Measurements from ENCODE around the gene CBS. TPM values are rescaled to one million over a fixed set of nuclear protein-coding genes. Genes with fewer than 3 reads are reported as not detected.
"Not testable (repeated sequence)": the region's sequence is repeated elsewhere in the genome, so short reads cannot be mapped to it uniquely, and the experiment has no call there.

The CBS gene
- polyA plus RNA-seq, 1 donor: 5.0 TPM

DNA sequence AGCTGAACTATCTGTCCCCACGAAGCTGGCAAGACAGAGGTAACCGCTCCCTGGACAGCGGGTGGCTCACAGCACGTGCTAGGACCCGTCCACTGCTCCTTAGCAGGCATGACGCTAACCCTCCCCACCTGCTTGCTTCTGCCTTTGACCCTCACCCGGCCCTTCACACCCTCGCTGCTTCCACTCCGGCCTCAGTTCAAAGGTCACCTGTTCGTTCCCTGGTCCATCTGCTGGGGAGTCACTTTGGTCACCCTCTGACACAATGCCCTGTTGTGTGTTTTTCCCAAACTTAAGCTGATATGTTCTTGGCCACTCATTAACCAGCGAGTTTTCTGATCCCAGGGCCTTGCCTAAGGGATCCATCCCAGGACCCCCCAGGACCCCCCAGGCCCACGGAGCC, 7.6 kb downstream of the CBS start:
- DNase-seq (ENCODE audit: low read depth): not testable (repeated sequence)

DNA sequence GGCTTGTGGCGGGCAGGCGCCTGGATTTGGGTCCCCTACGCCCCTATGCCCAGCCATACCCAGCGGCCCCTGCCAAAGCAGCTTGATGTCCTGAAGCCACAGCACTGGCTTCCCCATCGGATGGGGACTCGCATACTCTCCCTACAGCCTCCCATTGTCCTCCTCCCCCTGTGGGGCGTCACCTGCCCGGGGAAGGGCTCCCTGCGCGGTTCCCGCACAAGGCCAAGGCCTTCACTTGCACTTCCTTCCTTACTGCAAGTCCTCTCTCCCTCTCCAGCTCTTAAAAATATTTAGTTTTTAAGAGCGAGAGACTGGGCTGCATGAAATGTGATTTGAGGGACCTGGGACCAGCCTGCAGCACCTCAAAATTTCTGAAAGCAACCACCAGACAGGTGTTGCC, 8.9 kb downstream of the CBS start:
- DNase-seq (ENCODE audit: low read depth): not testable (repeated sequence)

DNA sequence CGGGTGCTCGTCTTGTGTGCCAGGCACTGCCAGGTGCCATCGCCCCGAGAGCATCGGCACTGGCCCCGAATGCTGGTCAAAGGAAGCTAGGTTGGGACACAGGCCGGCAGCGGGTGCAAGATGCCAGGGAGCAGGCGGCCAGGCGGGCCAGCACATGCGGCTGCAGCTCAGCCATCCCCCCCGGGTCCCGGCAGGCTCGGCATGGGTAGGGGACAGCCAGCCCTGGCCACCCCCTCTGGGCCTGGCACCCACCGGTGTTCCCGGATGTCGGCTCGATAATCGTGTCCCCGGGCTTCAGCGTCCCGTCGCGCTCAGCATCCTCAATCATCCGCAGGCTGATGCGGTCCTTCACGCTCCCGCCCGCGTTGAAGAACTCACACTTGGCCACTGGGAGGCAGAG, 9.6 kb downstream of the CBS start:
- DNase-seq (ENCODE audit: low read depth): not testable (repeated sequence)

DNA sequence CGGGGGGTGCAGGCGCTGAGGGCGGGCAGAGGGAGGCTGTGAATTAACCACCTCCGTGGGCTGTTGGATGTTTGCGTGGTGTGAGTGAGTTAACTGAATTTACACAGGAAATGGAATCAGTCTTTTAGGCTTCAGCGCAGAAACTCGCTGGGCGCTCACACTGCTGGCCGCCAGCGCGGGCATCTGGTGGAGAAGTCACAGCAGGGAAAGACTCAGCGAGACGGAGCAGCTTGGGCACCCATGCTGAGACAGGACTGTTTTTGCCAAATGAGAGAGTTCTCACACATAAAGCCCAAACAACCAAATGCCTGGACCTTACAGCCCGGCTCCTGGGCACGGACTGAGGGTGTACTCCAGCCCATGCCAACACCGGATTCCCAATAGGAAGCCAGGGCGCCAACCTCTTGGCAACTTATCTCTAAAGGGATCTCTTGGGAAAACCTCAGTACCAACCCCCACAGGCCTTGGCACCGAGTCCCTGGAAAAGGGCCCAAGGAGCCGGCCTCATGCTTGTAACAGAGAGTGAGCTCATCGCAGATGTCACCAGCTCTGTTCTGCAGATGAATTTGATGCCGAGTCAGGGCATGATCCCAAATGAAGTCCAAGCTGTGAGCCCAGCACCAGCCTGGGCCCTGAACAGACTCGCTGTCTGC, 11.2 kb downstream of the CBS start:
- not testable (repeated sequence) for DNase-seq (ENCODE audit: low read depth)

DNA sequence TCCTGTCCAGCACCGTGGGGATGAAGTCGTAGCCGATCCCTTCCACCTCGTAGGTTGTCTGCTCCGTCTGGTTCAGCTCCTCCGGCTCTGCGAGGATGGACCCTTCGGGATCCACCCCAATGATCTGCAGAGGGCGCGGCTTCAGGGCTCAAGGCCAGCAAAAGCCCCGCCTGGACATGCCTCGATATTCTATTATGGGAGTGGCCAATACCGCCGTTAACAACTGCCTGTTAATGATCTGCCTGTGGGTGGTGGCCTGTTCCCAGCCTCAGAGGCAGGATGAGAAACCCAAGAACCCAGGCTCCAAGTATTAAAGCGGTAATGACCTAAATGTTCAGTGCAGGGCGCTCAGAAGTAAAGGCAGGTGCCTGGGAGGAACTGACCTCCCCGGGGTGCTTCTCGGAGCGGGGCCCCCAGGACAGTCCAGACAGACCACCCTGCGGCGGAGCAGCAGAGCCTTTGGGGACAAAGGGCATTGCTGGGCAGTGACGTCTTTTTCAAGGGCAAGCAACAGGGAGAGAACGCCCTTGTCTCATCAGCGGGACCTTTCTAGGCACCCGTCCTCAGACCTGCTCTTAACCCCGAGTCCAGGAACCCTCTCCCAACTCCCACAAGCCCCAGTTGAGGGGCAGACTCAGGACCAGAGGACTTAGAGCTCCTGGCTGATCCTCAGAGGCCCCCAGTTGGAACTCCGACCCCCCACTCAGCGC, 12.5 kb downstream of the CBS start:
- not testable (repeated sequence) for DNase-seq (ENCODE audit: low read depth)

DNA sequence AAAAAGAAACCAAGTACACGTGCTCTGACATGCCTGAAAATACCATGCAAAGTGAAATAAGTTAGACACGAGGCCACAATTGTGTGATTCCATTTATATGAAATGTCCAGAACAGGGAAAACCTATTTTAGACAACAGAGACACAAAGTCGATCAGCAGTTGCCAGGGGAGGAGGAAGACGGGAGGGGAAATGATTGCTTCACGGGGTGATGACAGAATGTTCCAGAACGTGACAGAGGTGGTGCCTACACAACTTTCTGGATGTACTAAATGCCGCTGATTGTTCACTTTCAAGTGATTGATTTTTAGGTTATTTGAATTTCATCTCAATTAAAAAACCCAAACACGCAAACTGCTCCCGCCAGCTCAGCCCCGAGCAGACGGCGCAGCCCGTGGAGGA, 22.5 kb downstream of the CBS start:
- not testable (repeated sequence) for DNase-seq (ENCODE audit: low read depth)

DNA sequence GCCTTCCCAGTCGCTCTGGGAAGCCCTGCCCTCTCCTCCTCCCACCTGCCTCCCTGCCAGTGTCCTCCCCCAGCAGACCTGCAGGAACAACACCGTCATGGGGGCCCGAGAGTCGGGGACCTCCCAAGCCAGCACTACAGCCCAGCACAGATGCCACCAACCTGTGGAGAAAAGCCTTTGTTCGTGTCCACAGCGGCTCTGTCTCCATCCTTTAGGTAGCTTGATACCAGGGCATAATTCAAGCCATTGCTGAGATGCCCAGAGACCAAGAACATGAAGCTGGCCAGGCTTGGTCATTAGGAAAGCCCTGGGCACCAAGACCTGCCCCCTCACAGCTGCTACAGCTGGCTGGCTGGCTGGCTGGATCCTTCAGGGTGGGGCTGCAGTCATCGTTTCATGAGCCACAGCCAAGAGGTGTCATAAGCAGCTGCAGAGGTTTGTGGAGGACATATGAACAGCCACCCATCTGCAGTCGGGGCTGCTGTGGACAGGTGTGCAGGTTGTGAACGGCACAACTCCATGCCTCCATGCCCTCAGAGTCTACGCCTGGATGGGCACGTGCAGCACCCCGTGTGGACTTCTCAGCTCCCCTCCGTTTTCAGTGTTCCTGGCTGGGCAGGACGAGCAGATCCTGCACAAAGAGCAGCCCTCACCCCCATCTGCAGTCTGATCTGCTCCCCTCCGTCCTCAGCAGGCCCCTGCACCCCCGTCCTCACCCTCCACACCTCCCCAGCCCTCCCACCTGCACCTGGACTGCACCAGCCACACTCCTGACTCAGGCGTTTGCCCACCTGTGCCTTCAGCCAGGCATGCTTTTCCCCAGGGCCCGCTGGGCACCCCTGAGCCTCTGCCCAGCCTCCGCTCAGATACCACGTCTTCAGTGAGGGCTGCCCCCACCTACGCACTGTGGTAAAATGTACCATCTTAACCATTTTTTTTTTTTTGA, 29.5 kb downstream of the CBS start:
- not testable (repeated sequence) for DNase-seq (ENCODE audit: low read depth)

DNA sequence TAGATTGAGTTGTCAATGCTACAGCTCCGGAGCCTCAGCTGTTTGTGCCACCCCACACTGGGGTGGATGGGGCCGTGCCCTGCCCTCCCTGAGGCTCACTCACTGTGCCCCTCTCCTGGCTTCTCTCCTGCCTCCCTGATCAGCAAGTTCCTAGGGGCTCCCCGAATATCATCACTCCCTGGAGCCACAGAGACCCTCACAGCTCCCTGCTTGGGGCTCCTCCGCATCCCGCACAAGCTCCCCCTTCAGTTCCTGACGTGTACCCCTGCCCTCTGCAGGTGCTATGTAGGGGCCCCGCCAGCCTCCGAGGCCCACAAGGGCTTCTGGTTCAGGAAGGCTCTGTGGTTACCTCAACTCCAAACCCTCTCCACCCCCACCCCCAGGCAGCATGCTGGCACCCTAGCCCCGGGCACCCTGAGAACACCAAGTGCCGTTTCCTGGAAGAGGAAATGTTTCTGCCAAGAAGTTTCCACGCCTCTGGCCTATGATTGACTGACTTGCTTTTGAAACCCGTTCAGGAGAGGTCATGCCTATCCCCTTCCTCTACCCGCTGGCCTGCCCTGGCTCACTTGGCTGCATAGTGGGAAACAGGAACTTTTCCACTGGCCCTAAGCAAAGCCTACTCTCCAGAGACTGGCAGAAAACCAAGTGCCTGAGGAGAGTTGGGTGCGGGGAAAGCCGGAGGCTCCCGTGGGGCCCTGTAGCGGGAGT, 30.3 kb downstream of the CBS start:
- DNase-seq (ENCODE audit: low read depth): not testable (repeated sequence)

DNA sequence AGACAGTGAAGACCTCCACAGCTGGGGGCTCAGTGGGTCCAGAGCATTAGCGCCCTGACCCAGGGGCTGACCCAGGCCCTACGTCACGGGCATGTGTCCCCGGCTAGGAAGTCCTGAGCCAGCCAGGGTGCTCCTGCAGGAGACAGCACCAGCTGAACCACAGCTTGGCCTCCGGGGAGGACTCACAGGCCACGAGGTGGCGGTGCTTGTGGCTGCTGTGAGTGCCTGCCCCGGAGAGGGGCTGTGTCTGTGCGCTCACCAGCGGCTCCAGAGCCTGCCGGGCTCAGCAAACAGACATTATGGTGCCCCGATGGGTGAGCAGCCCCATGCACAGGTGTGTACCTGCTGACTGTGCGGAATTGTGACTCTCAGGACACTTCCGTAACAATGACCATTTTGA, 31.1 kb downstream of the CBS start:
- DNase-seq (ENCODE audit: low read depth): not testable (repeated sequence)

DNA sequence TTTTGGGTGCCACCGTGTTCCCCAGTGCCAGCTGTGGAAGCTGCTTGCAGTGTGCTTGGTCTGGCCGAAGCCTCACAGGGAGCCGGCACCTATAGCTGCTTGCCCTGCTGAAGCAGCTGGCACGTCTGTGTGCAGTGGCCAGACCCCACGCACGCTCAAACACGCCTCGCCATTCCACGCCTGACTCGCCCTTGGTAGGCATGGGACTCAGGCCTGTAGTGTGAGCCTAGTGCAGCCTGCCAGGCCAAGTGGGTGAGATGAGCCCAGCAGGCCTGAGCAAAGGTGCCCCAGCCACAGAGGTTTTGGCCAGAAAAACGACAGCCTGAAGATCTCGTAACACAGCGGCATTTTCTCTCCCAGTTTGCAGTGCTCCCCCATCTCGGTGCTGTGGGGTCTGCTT, 32.3 kb downstream of the CBS start:
- DNase-seq (ENCODE audit: low read depth): not testable (repeated sequence)

DNA sequence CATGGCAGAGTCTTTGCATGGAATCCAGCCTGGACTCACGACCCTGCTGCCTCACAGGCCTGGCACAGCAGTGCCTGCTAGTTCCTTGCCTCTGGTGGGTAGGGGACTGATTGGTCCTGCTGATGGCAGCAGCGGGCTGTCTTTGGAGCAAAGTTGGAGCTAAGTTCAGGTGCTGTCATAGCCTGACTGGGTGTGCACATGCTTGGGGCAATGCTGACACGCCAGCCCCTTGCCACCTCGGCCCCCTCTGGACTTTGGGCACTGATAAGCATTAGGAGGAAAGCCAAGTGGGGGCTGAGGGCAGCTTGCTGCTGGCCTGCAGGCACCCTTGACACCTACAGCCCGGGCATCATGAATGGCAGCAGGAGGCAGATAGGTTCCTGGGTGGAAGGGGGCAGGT, 33.5 kb downstream of the CBS start:
- DNase-seq (ENCODE audit: low read depth): not testable (repeated sequence)

DNA sequence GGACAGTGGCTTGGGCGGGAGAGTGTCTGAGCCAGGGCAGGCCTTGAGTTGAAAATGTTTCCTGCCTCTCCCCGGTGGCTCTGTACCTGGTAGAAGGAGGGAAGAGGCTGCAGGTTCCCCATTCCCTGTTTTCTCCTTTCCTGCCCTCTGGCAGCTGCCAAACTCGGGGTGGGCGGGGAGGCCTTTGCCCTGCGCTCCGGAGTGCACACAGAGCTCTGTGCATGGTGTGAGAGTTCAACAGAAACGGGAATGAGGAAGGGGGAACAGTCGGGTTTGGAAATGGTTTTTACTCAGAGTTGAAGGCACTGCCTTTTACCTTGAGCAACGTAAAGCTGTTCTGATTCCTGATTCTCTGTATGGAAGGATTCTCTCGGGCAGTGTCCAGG, 37.0 kb downstream of the CBS start:
- DNase-seq (ENCODE audit: low read depth): not testable (repeated sequence)

DNA sequence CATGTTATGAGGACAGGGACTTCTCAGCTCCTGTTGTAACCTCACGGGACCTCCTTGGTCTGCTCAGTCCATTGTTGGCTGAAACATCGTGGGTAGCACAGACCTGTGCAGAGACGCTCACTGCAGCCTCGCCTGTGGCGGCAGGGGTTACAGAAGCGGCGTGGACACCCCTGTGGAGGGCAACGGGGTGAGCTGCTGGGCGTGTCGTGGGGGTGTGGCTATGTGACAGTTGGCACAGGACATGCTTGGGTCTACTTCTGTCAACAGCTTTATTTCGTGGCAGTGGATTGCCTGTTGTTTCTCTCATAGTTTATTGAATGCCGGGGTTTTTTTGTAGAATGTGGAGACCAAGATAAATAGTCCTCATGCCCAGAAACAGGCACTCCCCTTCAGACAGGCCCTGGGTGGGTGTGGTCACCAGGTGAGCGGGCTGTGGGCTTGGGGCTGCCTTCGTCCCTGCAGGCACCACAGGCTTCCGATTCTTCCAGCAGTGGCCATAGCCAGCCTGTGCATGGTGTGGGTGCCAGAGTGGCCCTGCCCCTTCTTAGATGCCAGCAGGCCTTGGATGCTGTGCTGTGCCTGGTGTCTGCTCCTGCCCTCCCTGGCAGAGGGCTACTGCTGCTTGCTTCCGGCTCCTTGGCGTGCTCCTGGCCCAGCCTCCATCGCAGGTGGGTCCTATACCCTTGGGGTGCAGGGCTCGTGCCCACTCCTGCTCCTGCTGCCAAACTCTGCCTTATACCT, 37.5 kb downstream of the CBS start:
- DNase-seq (ENCODE audit: low read depth): not testable (repeated sequence)

DNA sequence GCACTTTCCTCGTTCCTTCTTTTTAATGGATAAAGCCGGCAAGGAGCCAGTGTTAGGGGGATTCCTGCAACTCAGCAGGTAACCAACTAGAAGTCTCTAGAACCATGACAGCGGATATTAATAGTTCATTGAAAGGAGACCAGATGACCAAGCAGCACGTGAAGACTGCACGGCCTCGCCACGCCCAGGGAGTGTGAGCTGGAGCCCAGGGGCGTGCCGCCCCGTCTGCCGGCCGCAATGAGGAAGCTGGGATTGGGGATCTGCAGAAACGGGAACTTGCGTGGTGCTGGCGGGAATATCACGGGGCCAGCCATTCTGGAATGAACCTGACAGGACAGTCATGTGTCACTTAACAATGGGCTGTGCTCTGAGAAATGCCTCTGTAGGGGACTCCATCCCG, 38.7 kb downstream of the CBS start:
- not testable (repeated sequence) for DNase-seq (ENCODE audit: low read depth)

DNA sequence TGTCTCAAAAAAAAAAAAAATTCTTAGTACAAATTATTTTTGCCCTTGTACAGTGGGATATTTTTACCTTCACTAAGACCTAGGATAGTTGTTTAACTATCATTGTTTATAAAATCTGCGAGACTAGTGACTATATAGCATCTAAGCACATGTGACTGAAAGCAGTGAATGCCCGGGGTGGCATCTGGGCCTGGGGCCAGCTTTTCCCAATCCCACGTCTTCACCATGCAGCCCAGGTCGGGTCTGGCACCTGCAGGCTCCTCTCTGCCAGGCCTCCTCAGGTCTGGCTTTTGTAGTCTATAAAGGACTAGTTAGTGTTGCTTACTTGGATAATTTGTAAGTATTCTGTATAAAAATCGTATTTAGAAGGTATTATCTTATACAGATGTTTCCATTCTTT, 40.8 kb downstream of the CBS start:
- DNase-seq (ENCODE audit: low read depth): no peak

DNA sequence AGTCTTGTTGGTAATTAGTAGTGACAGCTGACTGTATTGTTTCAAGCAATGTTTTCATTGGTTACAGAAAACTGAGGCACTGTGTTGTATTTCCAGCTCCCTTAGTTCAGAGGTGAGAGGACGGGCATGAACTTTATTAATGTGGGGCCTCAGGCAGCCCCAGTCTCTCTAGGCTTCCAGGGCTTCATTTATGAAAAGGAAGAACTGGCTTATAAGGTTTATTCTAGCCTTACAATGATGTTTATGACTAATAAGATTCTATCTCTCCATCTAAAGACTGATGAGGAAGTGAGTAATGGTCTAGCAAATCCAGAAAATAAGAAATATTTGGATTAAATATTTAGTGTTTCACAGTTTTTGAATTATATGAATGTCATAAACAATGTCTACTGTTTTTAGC, 41.5 kb downstream of the CBS start:
- no peak for DNase-seq (ENCODE audit: low read depth)

DNA sequence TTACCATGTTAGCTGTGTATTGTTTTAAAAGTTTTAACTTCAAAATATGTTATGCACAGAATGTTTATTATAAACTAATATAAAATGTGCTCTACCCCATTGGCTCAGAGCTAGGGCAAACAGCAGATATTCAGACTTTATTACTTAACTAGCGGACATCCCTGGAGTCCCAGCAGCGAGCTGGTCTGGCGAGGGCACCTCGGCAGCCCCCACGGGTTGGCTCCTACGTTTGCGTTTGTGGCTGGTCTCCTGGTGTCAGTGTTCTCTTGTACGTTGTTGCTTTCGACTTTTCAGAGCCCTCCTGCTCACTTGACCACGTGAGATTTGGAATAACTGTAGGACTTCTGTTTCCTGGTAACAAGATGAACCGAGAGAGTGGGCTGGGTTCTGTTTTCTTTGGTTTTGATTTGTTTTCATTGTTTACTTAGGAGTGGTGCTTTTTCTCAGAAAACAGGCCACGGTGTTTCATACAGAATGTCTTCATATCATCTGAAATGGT, 44.5 kb downstream of the CBS start:
- DNase-seq (ENCODE audit: low read depth): no peak

DNA sequence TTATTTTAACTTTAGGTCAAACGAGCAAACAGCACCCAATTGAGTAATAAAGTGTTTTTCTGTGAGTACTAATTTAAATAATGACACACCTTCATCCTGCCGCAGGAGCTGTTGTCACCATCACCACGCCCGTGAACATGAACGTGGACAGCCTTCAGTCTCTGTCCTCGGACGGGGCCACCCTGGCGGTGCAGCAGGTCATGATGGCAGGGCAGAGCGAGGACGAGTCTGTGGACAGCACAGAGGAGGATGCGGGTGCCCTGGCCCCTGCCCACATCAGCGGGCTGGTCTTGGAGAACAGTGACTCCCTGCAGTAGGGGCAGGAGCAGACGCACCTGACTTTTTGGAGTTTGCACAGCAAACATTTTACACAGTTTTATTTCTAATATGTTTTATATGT, 45.9 kb downstream of the CBS start:
- DNase-seq (ENCODE audit: low read depth): no peak

DNA sequence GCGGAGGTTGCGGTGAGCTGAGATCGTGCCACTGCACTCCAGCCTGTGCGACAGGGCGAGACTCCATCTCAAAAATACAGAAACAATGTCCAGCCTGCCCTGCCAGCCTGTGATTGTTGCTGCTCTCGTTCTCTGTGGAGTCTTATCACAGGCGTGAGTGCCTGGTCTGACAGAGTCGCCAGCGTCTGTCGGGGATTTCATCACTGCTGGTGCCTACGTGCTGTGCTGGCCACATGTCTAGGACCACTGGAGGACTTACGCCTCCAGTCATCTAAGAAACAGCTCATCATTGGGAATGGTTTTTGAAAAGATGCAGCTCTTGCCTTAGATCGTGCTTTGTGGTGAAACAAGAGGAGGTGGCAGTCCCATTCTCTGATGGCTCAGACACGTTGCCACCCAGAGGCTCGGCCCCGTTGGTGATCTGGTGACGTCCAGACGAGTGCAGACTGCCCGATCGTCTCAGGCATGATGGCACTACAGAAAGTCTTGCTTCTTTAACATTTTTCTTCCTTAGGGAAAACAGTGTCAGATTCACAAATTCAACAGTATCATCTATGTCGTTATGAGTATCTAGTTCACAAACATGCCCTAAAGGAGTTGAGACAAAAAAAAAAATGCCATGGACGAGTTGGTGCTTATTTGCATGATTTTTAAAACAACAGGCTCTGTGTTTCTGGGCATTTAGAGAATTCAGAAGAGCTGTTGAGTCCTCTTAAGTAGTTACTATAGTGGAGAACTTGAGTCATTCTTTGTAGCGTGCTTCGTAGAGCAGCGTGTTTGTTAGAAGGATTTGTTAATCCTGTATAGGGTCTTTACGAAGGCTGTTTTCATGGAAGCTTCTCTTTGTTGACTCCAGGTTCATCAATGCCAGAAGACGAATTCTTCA, 47.5 kb downstream of the CBS start:
- DNase-seq (ENCODE audit: low read depth): no peak
